HFF-Myc (cell line): ENCODE data around the gene SLC2A4.

Experiments
- DNase-seq: peaks from one replicate; pipeline ENCODE4 v3.0.0-alpha.2; 2011; ENCODE audit warnings: low read depth; ENCODE audit errors: extremely low read depth
- H3K4me3 ChIP-seq: replicated peaks from 2 replicates; pipeline ENCODE4 v1.5.1; 2011; ENCODE audit warnings: low read depth, mild to moderate bottlenecking, control low read depth, low read length
- CTCF ChIP-seq: IDR thresholded peaks from 2 replicates; pipeline ENCODE4 v1.5.1; 2012; ENCODE audit warnings: mild to moderate bottlenecking, low read depth, low read length, control low read depth; ENCODE audit errors: missing control alignments

The SLC2A4 gene

GRCh38 chr17:7281953-7282751 lies 634 bp downstream of the SLC2A4 start:
- H3K4me3 ChIP-seq = peak overlapping the region; percentile 51
- TF ChIP-seq CTCF = no peak
- DNase-seq = no peak

GRCh38 chr17:7282752-7283321 lies 1.3 kb downstream of the SLC2A4 start:
- H3K4me3 ChIP-seq = peak overlapping the region; percentile 51
- no peak for TF ChIP-seq CTCF
- DNase-seq = no peak

GRCh38 chr17:7283471-7284216 lies 2.1 kb downstream of the SLC2A4 start:
- no peak for DNase-seq

GRCh38 chr17:7284911-7285310 lies 3.4 kb downstream of the SLC2A4 start:
- no peak for DNase-seq
- no peak overlapping the region for H3K4me3 ChIP-seq
- TF ChIP-seq CTCF = no peak

More at GRCh38 chr17:7283471-7284216, 2.1 kb downstream of the SLC2A4 start:
- TF ChIP-seq CTCF = no peak
- H3K4me3 ChIP-seq = no peak overlapping the region

GRCh38 chr17:7285679-7286078 lies 4.2 kb downstream of the SLC2A4 start:
- H3K4me3 ChIP-seq = no peak overlapping the region
- no peak for TF ChIP-seq CTCF
- no peak for DNase-seq

GRCh38 chr17:7289256-7290032 lies 7.9 kb downstream of the SLC2A4 start:
- H3K4me3 ChIP-seq = no peak overlapping the region
- no peak for TF ChIP-seq CTCF
- no peak for DNase-seq
